Fibroblast of skin of back (primary cell): ENCODE results near the gene SPATA45.

ENCODE experiments used
- DNase-seq: peaks from one replicate; pipeline ENCODE4 v3.0.0-alpha.2; 2013

Gene SPATA45

GRCh38 chr1:212828395-212828794, 19.1 kb downstream of the SPATA45 start:
- no peak for DNase-seq

GRCh38 chr1:212827831-212828278, 19.6 kb downstream of the SPATA45 start:
- DNase-seq: no peak

- no peak for DNase-seq
These were observed 20.2 kb downstream of the SPATA45 start for GRCh38 chr1:212827171-212827776.

DNA sequence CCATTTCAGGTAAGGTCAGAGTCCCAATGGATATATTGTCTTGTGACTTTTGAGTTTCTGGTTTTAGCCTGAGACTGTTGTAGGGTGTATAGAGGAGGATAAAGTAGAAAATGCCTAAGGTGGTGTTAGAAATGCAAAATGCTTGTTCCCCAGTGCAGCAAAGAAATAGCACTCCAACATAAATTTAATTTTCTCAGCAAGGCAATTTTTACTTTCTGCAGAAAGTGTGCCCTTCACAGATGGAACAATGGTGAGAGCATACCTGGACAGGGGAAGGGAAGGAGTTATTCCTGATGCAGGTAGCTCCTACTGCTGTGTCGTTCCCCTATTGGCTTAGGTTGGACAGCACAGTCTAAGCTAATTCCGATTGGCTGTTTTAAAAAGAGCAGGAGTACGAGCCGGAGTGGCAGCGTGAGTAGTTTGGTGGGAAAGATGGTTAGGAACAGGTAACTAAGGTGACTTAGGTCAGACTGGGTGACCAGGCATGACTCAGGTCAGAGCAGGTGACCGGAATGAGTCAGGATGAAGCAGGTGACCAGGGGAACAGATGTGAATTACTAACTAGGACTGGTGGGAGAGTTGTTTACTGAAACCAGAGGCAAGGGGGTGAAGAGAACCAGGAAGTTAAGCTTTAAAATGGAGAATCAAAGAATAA, 21.5 kb downstream of the SPATA45 start:
- no peak for DNase-seq

- no peak for DNase-seq
These were observed 23.2 kb downstream of the SPATA45 start for GRCh38 chr1:212824201-212824600.

DNA sequence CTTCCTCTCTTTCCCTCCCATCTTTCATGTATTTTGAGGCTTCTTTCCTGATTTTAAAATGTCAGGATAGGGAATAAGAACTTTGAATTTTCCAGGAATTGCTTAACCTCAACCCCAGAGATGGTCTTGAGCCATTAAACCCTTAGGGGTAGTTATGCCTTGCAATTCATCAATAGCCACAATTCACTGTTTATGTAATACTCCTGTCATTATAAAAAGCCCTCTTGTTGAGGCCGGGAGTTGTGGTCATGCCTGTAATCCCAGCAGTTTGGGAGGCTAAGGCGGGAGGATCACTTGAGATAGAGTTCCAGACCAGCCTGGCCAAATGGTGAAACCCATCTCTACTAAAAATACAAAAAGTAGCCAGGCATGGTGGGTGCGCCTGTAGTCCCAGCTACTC, 24.5 kb downstream of the SPATA45 start:
- DNase-seq: no peak

DNA sequence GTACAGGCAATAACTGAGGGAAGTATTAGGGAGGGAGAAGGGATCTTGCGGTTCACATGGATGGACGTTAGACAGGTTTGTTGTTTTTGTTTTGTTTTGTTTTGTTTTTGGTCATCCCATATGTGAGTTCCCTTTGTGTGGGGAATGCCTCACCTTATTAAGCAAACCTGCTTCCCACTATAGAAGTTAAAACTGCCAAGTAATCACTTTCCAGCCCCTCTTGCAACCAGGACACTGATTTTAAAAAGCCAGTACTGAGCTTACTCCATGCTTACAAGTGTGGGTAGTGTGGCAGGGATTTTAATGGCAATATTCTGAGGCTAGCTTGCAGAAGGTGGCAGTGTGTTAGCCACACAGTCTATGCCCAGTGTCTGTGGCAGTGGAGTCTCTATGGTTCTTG, 26.5 kb downstream of the SPATA45 start:
- no peak for DNase-seq

DNA sequence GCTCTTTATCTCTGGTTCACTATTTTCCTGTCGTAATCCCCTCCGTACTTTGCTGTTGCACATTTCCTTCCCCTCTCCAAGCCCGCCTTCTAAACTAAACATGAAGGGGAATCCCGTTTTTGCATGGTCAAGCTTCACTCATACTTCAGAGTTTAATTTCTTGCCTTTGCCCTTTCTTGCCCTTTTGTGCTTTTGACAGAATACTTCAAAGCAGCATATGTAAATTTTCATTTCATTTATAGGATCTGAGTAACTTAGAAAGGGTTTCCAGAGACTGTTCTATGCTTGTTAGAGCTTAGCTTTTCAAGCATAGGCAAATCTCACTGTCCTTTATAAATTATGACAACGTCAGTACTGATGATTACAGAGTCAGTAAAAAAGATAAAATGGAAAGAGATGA, 27.7 kb downstream of the SPATA45 start:
- DNase-seq: no peak

GRCh38 chr1:212816567-212817278, 30.7 kb downstream of the SPATA45 start:
- DNase-seq: no peak

- DNase-seq: peak; percentile 15
These were observed 32.7 kb downstream of the SPATA45 start for GRCh38 chr1:212814537-212815334.

GRCh38 chr1:212805767-212806166, 41.7 kb downstream of the SPATA45 start:
- no peak for DNase-seq

DNA sequence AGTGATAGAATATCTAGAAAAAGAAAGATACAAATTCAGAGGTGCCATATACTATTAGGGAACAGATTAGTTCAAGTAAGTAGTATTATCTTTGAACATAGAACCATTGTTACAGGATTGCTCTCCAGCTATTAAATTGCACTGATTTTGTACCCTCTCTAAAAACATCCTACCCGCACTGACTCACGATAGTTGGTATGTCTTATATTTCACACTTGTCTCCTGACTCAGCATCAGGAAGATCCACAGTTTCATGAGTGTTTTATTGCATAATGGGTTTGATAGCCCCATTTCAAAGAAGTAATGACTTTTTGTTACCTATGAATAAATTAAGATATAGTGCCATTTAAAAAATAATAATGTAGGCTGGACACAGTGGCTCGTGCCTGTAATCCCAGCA, 49.8 kb downstream of the SPATA45 start:
- peak; percentile 21 for DNase-seq

GRCh38 chr1:212794561-212795014, 52.9 kb downstream of the SPATA45 start:
- DNase-seq: no peak

- no peak for DNase-seq
These were observed 55.0 kb downstream of the SPATA45 start for GRCh38 chr1:212792396-212792908.

GRCh38 chr1:212791676-212792395, 55.6 kb downstream of the SPATA45 start, which contains the start of the genes NSL1 and TATDN3:
NSL1 (minus strand) TSS chr1:212791777; CDS start chr1:212791763, 14 bp downstream.
TATDN3 (plus strand) TSS chr1:212791894; CDS start chr1:212791922, 28 bp downstream.
- DNase-seq: peak; percentile 92

DNA sequence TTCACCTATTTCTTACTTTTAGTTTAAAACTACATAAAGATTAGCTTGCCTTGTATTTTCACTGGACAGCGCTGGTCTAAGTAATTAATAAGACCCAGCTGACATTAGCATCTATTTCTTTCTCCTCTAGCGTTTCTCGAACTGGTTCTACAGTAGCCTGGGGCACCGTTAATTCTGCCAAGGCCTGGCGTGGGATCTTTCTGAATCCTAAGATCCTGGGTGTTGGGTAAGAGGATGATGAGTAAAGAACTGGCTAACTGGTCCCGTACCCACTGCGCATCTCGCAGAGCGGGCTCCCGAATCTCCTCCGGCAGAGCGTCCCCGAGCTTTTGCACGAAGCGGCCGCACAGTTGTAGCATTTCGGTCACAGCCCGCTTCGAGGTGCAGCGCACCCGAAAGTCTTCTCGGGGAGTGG, 56.2 kb downstream of the SPATA45 start:
- peak; percentile 70 for DNase-seq

DNA sequence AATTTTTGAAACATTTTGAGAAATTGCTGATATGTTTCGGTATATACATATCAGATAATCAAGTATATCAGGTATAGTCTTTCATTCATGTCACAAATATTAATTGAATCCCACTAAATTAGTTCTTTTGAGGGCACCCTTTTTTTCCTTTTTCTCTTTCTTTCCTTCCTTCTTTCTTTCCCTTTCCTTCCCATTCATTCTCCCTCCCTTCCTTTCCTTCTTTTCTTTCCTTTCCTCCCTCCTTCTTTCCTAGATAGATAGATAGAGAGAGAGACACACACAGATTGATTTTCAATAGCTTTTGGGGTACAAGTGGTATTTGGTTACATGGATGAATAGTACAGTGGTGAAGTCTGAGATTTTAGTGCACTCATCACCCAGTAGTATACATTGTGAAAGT, 61.6 kb downstream of the SPATA45 start:
- no peak for DNase-seq

DNA sequence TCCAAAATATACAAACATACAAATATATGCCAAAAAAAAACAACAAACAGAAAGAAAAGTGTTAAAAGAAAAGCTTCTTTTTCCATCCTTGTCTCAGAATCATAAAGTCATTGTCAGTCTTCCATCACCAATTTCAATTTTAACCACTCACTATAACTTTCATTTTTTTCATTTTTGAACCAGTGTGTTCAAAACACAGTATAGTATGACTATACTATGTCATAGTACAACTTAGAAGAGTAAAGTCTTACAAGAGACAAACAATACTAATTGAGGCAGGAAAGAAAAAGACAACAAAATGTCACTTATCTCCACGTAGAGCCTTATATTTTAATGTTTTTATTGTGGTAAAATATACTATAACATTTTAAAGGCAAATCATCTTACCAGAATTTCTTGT, 63.5 kb downstream of the SPATA45 start:
- DNase-seq: no peak

GRCh38 chr1:212782422-212783154, 64.9 kb downstream of the SPATA45 start:
- peak; percentile 28 for DNase-seq

- DNase-seq: no peak
These were observed 66.2 kb downstream of the SPATA45 start for GRCh38 chr1:212781225-212781624.

DNA sequence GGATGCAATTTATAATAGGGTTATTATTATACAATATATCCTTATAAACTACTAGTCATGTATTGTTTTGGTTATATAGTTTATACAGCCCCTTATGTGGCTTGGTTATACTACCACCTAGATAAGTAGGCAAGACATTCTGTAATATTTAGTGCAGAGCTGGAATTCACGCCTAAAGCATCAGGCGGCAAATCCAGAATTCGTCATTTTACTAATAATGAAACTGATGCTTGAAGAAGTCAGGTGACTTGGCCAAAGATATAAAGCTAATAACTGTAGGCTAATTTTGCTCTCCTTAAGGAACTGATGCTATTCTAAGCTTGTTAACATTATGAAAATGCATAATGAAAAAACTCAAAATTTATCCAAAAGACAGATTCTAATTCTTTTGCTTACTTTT, 66.7 kb downstream of the SPATA45 start:
- no peak for DNase-seq
